ENCODE measurements around the gene TPI1.
"Not testable (repeated sequence)": the region's sequence is repeated elsewhere in the genome, so short reads cannot be mapped to it uniquely, and the experiment has no call there.

Gene TPI1

DNA sequence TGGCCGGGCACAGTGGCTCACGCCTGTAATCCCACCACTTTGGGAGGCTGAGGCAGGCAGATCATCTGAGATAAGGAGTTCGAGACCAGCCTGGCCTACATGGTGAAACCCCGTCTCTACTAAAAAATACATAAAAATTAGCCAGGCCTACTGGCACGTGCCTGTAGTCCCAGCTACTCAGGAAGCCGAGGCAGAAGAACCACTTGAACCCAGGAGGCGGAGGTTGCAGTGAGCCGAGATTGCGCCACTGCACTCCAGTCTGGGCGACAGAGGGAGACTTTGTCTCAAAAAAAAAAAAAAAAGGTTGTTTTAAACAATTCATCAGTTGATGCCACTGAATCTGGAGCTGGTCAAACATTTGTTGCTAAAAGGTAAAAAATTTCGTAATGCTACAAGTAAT lies 12.5 kb downstream of the TPI1 start:
- not testable (repeated sequence) for H3K27ac ChIP-seq (ENCODE audit: insufficient read depth, low read length, poor library complexity, severe bottlenecking); H3K4me3 ChIP-seq (ENCODE audit: insufficient read depth, low read depth, low read length, poor library complexity, severe bottlenecking); DNase-seq; H3K4me1 ChIP-seq (ENCODE audit: control insufficient read depth, insufficient read depth, low read length, poor library complexity, severe bottlenecking); H3K36me3 ChIP-seq (ENCODE audit: control insufficient read depth, insufficient read depth, low read length); H3K27me3 ChIP-seq (replicated peaks; ENCODE audit: control insufficient read depth, insufficient read depth, low read length, poor library complexity, severe bottlenecking); H3K9me3 ChIP-seq (ENCODE audit: control insufficient read depth, low read length)

DNA sequence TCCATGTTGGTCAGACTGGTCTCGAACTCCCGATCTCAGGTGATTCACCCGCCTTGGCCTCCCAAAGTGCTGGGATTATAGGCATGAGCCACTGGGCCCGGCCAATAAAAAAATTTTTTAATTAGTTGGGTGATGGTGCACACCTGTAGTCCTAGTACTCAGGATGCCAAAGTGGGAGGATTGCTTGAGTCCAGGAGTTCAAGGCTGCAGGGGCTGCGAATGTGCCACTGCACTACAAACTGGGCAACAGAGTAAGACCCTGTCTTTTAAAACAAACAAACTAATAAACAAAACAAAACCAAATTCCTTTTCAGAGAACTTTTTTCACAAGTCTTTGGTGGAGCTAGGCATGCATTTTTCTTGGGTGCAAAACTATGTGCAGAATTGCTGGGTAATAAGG lies 15.9 kb downstream of the TPI1 start:
- no peak for DNase-seq
- no peaks in the 10 kb centered on the region for H3K27me3 ChIP-seq (replicated peaks; ENCODE audit: control insufficient read depth, insufficient read depth, low read length, poor library complexity, severe bottlenecking)
- H3K27ac ChIP-seq (ENCODE audit: insufficient read depth, low read length, poor library complexity, severe bottlenecking) = no peak overlapping the region
- H3K4me3 ChIP-seq (ENCODE audit: insufficient read depth, low read depth, low read length, poor library complexity, severe bottlenecking) = no peak overlapping the region
- H3K9me3 ChIP-seq (ENCODE audit: control insufficient read depth, low read length) = no peaks in the 10 kb centered on the region
- no peaks in the 10 kb centered on the region for H3K4me1 ChIP-seq (ENCODE audit: control insufficient read depth, insufficient read depth, low read length, poor library complexity, severe bottlenecking)
- no peaks in the 10 kb centered on the region for H3K36me3 ChIP-seq (ENCODE audit: control insufficient read depth, insufficient read depth, low read length)

DNA sequence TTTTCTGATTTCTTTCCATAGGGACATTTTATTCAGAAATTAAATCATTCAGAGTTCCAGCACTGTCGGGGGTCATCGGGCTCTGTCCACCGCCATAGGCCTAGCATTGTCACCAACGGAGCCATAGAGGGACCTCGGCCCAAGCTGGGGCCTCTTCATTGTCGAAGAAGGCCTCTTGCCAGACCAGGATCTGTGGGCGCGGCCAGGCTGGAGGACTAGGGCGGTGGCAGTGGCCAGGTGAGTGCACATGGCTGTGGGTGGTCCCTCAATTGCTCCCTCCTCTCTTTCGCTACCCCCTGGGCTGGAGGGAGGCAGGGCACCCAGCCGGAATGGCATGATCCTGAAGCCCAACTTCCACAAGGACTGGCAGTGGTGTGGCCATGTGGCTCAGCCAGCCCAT lies 16.4 kb downstream of the TPI1 start:
- no peaks in the 10 kb centered on the region for H3K27me3 ChIP-seq (replicated peaks; ENCODE audit: control insufficient read depth, insufficient read depth, low read length, poor library complexity, severe bottlenecking)
- no peak overlapping the region for H3K27ac ChIP-seq (ENCODE audit: insufficient read depth, low read length, poor library complexity, severe bottlenecking)
- no peak for DNase-seq
- H3K4me1 ChIP-seq (ENCODE audit: control insufficient read depth, insufficient read depth, low read length, poor library complexity, severe bottlenecking) = no peaks in the 10 kb centered on the region
- H3K9me3 ChIP-seq (ENCODE audit: control insufficient read depth, low read length) = no peaks in the 10 kb centered on the region
- H3K36me3 ChIP-seq (ENCODE audit: control insufficient read depth, insufficient read depth, low read length) = no peaks in the 10 kb centered on the region
- H3K4me3 ChIP-seq (ENCODE audit: insufficient read depth, low read depth, low read length, poor library complexity, severe bottlenecking) = no peak overlapping the region

DNA sequence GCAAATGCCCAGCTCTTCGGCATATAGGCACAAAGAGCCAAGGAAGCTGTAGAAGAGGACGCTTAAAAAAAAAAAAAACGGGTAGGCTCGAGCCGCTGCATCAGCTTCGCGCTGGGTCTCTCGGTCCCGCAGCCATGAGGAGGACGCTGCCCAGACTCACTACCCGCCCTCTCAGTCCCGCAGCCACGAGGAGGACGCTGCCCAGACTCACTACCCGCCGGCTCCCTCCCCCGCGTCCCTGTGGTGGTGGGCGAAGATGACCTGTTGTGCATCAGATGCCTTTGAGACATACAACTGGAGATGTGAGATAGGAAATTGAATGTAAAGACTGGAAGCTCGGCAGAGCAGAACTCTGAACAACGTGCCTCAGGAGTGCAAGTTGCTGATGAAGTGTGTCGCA lies 17.2 kb downstream of the TPI1 start:
- no peak for DNase-seq
- no peak overlapping the region for H3K27ac ChIP-seq (ENCODE audit: insufficient read depth, low read length, poor library complexity, severe bottlenecking)
- no peaks in the 10 kb centered on the region for H3K27me3 ChIP-seq (replicated peaks; ENCODE audit: control insufficient read depth, insufficient read depth, low read length, poor library complexity, severe bottlenecking)
- H3K9me3 ChIP-seq (ENCODE audit: control insufficient read depth, low read length) = no peaks in the 10 kb centered on the region
- H3K4me1 ChIP-seq (ENCODE audit: control insufficient read depth, insufficient read depth, low read length, poor library complexity, severe bottlenecking) = no peaks in the 10 kb centered on the region
- no peaks in the 10 kb centered on the region for H3K36me3 ChIP-seq (ENCODE audit: control insufficient read depth, insufficient read depth, low read length)
- H3K4me3 ChIP-seq (ENCODE audit: insufficient read depth, low read depth, low read length, poor library complexity, severe bottlenecking) = no peak overlapping the region

DNA sequence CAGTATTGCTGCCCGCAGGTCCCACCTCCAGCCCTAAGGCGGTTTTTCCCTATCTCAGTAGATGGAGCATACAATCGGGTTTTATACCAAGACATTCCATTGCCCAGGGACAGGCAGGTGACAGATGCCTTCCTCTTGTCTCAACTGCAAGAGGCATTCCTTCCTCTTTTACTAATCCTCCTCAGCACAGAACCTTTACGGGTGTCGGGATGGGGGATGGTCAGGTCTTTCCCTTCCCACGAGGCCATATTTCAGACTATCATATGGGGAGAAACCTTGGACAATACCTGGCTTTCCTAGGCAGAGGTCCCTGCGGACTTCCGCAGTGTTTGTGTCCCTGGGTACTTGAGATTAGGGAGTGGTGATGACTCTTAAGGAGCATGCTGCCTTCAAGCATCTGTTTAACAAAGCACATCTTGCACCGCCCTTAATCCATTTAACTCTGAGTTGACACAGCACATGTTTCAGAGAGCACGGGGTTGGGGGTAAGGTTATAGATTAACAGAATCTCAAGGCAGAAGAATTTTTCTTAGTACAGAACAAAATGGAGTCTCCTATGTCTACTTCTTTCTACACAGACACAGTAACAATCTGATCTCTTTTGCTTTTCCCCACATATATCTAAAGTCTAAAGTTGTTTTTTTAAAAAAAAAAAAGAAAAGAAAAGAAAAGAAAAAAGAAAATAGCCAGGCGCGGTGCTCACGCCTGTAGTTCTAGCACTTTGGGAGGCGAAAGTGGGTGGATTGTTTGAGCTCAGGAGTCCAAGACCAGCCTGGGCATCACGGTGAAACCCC lies 19.1 kb downstream of the TPI1 start:
- not testable (repeated sequence) for H3K4me1 ChIP-seq (ENCODE audit: control insufficient read depth, insufficient read depth, low read length, poor library complexity, severe bottlenecking); H3K27me3 ChIP-seq (replicated peaks; ENCODE audit: control insufficient read depth, insufficient read depth, low read length, poor library complexity, severe bottlenecking); H3K27ac ChIP-seq (ENCODE audit: insufficient read depth, low read length, poor library complexity, severe bottlenecking); H3K9me3 ChIP-seq (ENCODE audit: control insufficient read depth, low read length); DNase-seq; H3K36me3 ChIP-seq (ENCODE audit: control insufficient read depth, insufficient read depth, low read length); H3K4me3 ChIP-seq (ENCODE audit: insufficient read depth, low read depth, low read length, poor library complexity, severe bottlenecking)

DNA sequence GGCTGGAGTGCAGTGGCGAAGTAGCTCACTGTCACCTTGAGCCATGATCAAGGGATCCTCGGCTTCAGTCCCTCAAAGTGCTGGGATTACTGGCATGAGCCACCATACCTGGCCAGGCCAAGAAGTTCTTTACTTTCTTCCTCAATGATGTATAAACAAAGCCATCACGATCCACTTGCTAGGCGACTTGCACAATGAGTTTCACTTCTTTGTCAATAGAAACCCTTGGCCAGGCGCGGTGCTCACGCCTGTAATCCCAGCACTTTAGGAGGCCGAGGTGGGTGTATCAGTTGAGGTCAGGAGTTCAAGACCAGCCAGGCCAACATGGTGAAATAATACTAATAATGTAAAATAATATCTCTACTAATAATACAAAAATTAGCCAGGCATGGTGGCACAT lies 20.1 kb downstream of the TPI1 start:
- no peak for DNase-seq
- no peak overlapping the region for H3K27ac ChIP-seq (ENCODE audit: insufficient read depth, low read length, poor library complexity, severe bottlenecking)
- H3K9me3 ChIP-seq (ENCODE audit: control insufficient read depth, low read length) = no peaks in the 10 kb centered on the region
- H3K4me1 ChIP-seq (ENCODE audit: control insufficient read depth, insufficient read depth, low read length, poor library complexity, severe bottlenecking) = peaks cover 6% of the 10 kb centered on the region
- H3K4me3 ChIP-seq (ENCODE audit: insufficient read depth, low read depth, low read length, poor library complexity, severe bottlenecking) = no peak overlapping the region
- H3K36me3 ChIP-seq (ENCODE audit: control insufficient read depth, insufficient read depth, low read length) = no peaks in the 10 kb centered on the region
- H3K27me3 ChIP-seq (replicated peaks; ENCODE audit: control insufficient read depth, insufficient read depth, low read length, poor library complexity, severe bottlenecking) = no peaks in the 10 kb centered on the region

DNA sequence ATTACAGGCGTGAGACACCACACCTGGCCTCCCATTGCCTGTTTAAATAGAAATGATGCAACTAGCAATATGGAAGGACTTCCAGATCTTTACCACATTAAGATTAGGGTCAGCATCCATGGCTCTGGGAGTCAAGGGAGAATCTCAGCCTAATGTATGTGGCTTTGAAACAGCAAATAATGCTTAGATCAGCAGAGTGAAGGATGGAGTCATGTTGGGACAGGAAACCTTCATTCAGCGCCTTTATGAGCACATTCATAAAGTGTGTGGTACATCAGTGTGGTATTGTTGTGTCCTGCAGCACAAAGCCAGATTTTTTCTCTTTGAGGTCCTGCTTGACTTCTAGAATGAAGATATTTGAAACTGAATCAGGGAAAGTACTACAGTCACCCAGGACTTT lies 21.0 kb downstream of the TPI1 start:
- Histone ChIP-seq H3K4me1 (ENCODE audit: control insufficient read depth, insufficient read depth, low read length, poor library complexity, severe bottlenecking) (peaks cover 6% of the 10 kb centered on the region), H3K27me3 (replicated peaks; ENCODE audit: control insufficient read depth, insufficient read depth, low read length, poor library complexity, severe bottlenecking) (no peaks in the 10 kb centered on the region), H3K36me3 (ENCODE audit: control insufficient read depth, insufficient read depth, low read length) (no peaks in the 10 kb centered on the region), H3K9me3 (ENCODE audit: control insufficient read depth, low read length) (no peaks in the 10 kb centered on the region), H3K4me3 (ENCODE audit: insufficient read depth, low read depth, low read length, poor library complexity, severe bottlenecking) (no peak overlapping the region), H3K27ac (ENCODE audit: insufficient read depth, low read length, poor library complexity, severe bottlenecking) (no peak overlapping the region)
- no peak for DNase-seq

DNA sequence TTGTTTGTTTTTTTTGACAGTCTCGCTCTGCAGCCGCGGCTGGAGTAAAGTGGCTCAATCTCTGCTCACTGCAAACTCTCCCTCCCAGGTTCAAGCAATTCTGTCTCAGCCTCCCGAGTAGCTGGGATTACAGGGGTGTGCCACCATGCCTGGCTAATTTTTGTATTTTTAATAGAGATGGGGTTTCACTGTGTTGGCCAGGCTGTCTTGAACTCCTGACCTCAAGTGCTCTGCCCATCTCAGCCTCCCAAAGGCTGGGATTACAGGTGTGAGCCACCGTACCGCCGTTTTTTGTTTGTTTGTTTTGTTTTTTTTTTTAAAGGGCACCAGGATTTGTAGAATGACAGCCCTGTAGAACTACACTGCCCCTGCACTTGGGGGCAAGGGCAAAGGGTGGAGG lies 21.5 kb downstream of the TPI1 start:
- not testable (repeated sequence) for H3K27me3 ChIP-seq (replicated peaks; ENCODE audit: control insufficient read depth, insufficient read depth, low read length, poor library complexity, severe bottlenecking)

DNA sequence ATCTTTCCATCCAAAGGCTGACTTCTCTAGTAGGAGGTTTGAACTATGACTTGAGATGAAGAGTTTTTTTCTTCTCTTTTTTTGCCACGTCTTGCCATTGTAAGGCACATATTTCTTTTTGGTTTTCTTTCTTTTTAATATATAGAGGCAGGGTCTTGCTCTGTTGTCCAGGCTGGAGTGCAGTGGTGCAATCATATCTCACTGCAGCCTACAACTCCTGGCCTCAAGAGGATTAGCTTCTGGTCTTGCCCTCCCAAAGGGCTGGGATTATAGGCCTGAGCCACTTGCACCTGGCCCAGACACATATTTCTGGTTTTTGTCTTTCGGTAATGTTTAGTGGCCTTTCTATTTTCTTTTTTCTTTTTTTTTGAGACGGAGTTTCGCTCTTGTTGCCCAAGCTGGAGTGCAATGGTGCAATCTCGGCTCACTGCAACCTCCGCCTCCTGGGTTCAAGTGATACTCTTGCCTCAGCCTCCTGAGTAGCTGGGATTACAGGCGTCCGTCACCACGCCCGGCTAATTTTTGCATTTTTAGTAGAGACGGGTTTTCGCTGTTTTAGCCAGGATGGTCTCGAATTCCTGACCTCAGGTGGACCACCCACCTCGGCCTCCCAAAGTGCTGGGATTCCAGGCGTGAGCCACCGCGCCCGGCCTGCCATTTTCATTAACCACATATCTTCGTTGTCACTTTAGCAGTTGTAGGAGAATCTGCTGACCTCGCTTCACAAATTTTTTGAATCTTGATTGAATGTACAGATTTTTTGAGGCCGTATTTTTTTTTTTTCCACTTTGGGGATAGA lies 22.6 kb downstream of the TPI1 start:
- H3K4me3 ChIP-seq (ENCODE audit: insufficient read depth, low read depth, low read length, poor library complexity, severe bottlenecking); H3K36me3 ChIP-seq (ENCODE audit: control insufficient read depth, insufficient read depth, low read length); H3K27me3 ChIP-seq (replicated peaks; ENCODE audit: control insufficient read depth, insufficient read depth, low read length, poor library complexity, severe bottlenecking); H3K27ac ChIP-seq (ENCODE audit: insufficient read depth, low read length, poor library complexity, severe bottlenecking); H3K4me1 ChIP-seq (ENCODE audit: control insufficient read depth, insufficient read depth, low read length, poor library complexity, severe bottlenecking); H3K9me3 ChIP-seq (ENCODE audit: control insufficient read depth, low read length); DNase-seq: not testable (repeated sequence)

More for the DNA sequence above, 21.5 kb downstream of the TPI1 start:
- not testable (repeated sequence) for DNase-seq; H3K4me1 ChIP-seq (ENCODE audit: control insufficient read depth, insufficient read depth, low read length, poor library complexity, severe bottlenecking); H3K36me3 ChIP-seq (ENCODE audit: control insufficient read depth, insufficient read depth, low read length); H3K4me3 ChIP-seq (ENCODE audit: insufficient read depth, low read depth, low read length, poor library complexity, severe bottlenecking); H3K9me3 ChIP-seq (ENCODE audit: control insufficient read depth, low read length); H3K27ac ChIP-seq (ENCODE audit: insufficient read depth, low read length, poor library complexity, severe bottlenecking)
